GM12801 (cell line): ENCODE measurements around the gene RPL3.

ENCODE experiments used
- CTCF ChIP-seq: IDR thresholded peaks from one replicate; pipeline ENCODE4 v1.5.1; 2011; ENCODE audit warnings: control low read depth; ENCODE audit not compliant: insufficient read length; ENCODE audit errors: extremely low read depth

Gene RPL3

GRCh38 chr22:39362932-39363331 is 43.5 kb upstream of the RPL3 start:
- no peak for TF ChIP-seq CTCF

- no peak for TF ChIP-seq CTCF
Observed at GRCh38 chr22:39362271-39362670, 42.8 kb upstream of the RPL3 start.

GRCh38 chr22:39361496-39361895 is 42.1 kb upstream of the RPL3 start:
- no peak for TF ChIP-seq CTCF

GRCh38 chr22:39360674-39361413 is 41.4 kb upstream of the RPL3 start:
- TF ChIP-seq CTCF = no peak

GRCh38 chr22:39360242-39360641 is 40.8 kb upstream of the RPL3 start:
- TF ChIP-seq CTCF = no peak

- TF ChIP-seq CTCF = no peak
Observed at GRCh38 chr22:39359659-39360195, 40.3 kb upstream of the RPL3 start.

GRCh38 chr22:39356464-39356863 is 37.0 kb upstream of the RPL3 start:
- no peak for TF ChIP-seq CTCF
